NCI-H187 treated with DMSO at 0.1 percent for 48 hours (cell line): ENCODE results near the gene NCEH1.
A peak's percentile ranks its signal among the peaks of the same experiment; 100 is the strongest.
"Not testable (repeated sequence)": the region's sequence is repeated elsewhere in the genome, so short reads cannot be mapped to it uniquely, and the experiment has no call there.

Experiments
- DNase-seq: peaks from one replicate; lab custom pipeline; 2025; lab: John Stamatoyannopoulos, UW

NCEH1 gene

DNA sequence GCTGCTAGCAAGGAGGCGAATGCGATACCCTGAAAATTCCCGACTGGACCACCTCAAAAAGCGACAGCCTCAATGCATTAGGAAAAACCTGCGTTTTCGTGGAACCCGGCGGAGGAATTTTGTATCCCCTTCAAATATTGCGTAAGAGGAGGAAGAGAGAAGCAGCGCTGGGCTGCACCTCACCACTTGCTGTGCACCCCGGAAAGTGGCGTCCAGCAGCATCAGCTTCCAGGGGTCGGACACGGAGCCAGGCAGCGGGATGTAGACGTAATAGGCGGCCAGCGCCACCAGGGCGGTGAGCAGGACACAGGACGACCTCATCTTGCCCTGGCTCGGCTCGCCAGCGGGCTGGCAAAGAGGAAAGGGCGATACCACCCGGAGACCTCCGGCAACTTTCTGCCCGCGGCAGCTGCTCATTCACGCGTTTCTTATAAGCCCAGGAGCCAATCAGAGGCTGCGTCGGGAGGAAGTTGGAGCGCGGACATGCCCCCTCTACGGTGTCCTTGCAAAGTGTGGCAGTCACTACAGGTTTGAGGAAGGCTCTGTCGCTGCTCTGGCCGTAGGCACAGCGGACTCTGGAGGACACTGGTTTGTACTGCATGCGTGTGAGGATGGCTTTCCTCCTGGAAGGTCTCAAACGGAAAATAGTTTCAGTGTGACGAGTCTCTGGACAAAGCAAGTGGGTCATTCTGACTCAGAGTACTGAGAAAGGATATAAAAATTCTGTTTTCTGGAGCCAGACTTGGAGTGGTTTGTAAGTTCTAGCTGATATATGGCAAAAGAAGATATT lies at the start of gene NCEH1:
Gene NCEH1 (minus strand): TSS at position 404 of the 790 bp plus-strand sequence. CDS start 83 bp downstream, at position 321.
- peak; percentile 75 for DNase-seq

- DNase-seq = not testable (repeated sequence)
These were observed 49.5 kb upstream of the NCEH1 start for GRCh38 chr3:172760416-172760815.

DNA sequence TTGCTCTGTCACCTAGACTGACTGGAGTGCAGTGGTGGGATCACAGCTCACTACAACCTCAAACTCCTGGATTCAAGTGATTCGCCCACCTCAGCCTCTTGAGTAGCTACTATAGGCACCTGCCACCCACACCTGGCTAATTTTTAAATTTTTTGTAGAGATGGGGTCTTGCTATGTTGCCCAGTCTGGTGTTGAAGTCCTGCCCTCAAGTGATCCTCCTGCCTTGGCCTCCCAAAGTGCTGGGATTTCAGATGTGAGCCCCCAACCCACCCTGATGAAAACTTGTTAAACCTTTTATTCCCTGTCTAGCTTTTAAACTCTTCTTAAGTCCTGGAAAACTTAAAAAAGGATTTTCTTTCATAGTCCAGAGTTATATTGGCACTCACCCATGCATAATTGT lies 42.3 kb upstream of the NCEH1 start:
- DNase-seq = no peak

- DNase-seq = no peak
These were observed 41.8 kb upstream of the NCEH1 start for GRCh38 chr3:172752651-172753050.

- DNase-seq = no peak
These were observed 40.4 kb upstream of the NCEH1 start for GRCh38 chr3:172751175-172751704.

GRCh38 chr3:172750368-172751174 lies 39.7 kb upstream of the NCEH1 start, which contains the start of gene ECT2:
Gene ECT2, plus strand, starts transcription at chr3:172750726. Its CDS starts 3,805 bp downstream, at chr3:172754531.
- DNase-seq = peak; percentile 95

DNA sequence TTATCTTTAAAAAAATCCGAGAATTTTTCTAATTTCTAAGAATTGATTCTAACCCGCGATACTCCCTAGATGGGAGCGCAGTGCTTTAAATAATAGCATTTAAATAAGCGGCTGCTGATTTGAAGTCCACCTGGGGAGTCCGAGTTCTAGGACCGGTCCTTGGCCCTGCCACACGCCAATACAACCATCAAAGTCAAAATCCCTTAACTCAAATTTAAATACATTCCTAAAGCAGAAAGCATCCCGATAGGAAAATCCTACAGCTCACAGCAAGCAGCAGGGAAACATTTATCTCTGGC lies 39.2 kb upstream of the NCEH1 start:
- no peak for DNase-seq

- DNase-seq = no peak
These were observed 38.5 kb upstream of the NCEH1 start for GRCh38 chr3:172749230-172749965.

DNA sequence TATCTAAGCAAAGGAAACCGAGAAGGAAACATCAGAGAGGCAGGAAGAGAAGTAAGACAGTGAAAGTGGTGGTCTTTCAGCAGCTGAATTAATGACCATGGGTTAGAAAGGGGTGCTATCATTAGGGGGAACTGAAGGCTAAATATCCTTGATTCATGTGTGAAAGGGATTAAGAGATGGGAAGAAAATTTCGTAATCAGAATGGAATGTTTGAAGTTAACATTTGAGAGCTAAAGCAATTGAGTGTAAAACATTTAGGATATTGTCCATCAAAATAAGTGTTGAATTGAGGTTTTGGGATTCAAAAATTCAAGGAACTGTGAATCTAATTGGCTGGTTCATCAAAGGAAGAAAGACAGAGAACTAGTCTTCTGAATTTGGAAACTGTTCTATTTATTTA lies 35.6 kb upstream of the NCEH1 start:
- no peak for DNase-seq

DNA sequence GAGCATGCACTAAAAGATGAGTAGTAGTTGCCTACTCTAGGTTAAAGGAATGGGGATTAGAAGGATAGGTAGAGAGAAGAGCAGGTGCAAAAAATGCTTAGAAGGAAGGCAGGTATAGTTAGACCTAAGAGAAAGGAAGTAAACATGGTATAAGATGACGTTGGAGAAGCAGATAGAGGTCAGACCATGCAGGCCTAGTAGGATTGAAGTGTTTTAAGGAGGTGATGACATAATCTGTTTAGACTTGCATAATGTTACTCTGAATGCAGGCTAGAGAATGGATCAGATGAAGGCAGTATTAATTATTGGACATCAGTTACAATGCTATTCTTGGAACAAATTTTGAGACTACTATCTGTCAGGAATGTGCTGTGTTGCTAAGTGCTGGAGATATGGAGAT lies 28.6 kb upstream of the NCEH1 start:
- DNase-seq = no peak

GRCh38 chr3:172735014-172735413 lies 24.1 kb upstream of the NCEH1 start:
- DNase-seq = no peak

DNA sequence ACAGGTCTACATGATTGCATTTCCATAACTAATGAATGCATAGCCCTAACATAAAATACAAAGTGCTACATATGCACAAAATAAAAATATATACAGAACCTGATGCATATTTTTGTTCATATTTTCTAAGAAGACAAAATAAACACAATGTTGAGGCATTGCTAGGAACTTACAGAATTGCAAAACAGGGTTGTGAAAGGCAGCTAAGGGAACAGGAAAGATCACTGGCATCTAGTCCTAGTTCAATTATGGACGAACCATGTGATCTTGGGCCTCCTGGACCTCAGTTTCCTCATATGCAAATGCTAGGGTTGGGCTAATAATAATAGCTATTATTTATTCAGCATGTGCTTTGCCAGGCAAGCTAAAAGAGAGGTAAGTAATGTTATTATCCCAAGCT lies 15.5 kb upstream of the NCEH1 start:
- DNase-seq = no peak

DNA sequence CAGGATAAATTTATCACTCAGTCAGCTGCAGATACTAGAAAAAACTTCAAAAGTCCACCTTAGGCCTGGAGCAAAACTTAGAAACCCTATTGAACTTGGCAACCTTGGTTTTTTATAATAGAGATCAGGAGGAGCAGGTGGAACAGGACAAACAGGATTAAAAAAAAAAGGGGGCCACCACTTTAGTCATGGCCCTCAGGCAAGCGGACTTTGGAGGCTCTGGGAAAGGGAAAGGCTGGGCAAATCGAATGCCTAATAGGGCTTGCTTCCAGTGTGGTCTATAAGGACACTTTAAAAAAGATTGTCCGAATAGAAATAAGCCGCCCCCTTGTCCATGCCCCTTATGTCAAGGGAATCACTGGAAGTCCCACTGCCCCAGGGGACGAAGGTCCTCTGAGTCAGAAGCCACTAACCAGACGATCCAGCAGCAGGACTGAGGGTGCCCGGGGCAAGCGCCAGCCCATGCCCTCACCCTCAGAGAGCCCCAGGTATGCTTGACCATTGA lies 11.7 kb upstream of the NCEH1 start:
- not testable (repeated sequence) for DNase-seq

GRCh38 chr3:172717493-172718088 lies 6.7 kb upstream of the NCEH1 start:
- no peak for DNase-seq

GRCh38 chr3:172716476-172716875 lies 5.6 kb upstream of the NCEH1 start:
- no peak for DNase-seq

DNA sequence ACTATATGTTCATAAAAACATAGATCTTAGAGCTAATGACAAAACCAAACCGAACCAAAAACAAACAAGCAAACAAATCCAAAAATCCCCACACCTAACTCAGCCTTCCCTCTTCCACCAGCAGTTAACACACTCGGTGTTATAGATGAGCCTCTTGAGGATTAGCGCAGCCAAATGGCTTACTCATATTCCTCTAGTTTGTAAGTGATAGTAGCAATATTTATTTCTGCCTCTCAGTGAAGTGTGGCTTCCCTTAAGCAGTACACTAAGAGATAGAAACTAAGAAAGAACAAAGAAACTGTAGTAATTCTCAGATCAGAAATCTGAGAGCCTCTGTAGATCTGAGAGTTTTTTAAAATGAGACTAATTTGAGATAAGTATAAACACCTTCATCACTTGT lies 2.4 kb upstream of the NCEH1 start:
- no peak for DNase-seq

DNA sequence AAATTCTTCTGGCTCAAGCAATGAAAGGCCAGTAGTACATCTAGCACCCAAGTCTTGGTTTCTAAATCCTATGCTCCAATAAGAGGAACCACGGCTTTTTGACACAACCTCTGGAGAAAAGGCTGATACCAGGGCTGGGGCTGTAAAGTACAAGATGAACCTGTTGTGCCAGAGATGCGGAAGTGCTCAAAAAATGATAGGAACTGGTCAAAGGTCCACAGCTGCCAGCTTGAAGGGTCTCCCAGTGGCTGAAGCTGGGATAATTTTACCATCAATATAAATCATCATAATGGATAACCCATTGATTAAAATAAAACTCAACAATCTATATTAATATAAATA lies 558 bp upstream of the NCEH1 start:
- no peak for DNase-seq

DNA sequence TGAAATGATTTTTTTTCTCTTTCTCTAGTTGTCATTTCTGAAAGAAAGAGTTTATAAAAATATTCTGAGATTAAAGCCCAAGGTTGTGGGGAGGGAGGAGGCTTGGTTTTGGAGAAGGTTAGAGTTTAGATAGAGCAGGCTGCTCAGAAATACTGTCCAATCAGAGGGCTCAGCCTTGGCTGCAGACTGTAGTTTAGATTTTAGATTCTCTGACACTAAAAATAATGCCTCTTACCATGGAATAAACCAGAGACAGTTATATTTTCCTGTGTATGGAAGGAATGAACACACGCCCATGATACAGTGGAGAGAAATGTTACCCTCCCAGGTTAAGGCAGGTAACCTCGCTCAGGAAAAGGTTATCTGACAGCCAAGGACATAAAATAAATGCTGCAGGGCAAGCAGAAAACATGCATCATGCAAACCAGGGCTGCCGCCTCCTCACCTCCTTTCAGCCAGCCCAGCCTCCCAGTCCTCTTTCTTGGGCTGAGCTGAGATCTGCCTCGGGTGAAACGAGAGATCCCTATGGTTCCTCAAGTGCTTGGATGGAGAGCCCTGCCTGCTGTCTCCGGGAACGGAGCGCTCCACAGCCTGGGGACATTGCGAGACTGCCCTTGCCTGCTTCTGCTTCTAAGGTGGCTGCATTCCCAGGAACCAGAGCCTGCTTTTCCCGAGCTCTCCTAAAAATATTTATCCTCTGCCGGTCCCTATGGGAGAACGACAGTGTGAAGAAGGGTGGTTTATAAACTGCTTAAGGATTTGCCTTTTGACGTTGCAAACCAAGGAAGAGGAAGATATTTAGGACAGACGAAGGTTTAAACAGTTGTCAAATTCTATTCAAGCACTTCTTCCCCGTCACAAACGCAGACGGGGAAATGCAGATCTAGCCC lies 848 bp downstream of the NCEH1 start:
- peak; percentile 11 for DNase-seq

DNA sequence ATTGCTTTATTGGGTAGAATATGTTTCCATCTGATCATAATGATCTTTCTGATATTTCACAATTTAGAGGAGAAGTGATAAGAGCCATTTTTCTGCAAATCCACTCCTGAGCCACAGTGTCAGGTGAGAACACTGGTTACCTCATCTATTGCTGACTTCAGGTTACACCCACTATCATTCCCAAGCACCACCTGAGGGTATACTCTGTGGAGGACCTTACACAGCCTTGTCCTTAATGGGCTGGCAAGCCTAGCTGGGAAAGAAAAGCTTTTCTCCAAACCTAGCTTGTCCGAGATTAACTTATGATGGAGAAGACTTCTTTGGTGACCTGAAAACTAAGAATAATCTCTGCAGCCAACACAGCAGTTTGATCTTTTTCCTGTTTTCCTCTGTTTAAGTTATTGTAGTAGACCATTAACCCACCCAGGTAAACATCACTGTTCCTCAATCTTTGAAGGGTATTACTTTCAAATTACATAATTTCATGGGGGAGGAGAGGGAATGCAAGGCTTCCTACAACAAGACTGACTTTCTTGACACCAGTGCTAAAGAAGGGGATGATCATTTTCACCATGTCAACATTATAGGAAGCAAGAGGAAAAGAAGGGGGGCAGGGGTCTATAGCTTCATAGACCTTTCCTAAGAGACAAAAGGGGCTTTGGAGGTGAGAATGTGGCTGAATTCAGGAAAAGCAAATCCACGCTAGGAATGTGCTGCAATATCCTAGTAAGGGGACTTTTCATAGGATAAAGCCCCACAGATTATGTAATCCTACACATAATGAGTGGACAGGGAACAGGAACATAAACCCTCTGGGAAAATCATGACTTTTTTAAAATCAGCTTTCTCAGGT lies 1.7 kb downstream of the NCEH1 start:
- no peak for DNase-seq

- DNase-seq = no peak
These were observed 2.9 kb downstream of the NCEH1 start for GRCh38 chr3:172707967-172708366.
